Stimulated activated CD8-positive, alpha-beta memory T cell treated with anti-CD3 and anti-CD28 coated beads, Interleukin-2, amount 100 ng/mL, for 48 hours (primary cell): ENCODE data around the gene SCARB1.

Source experiments
- DNase-seq, 2 donors: peaks; one replicate each; pipeline ENCODE4 v3.0.0-alpha.2; 2020; ENCODE audit warnings: low read depth in 2 of 2

Gene SCARB1

DNA sequence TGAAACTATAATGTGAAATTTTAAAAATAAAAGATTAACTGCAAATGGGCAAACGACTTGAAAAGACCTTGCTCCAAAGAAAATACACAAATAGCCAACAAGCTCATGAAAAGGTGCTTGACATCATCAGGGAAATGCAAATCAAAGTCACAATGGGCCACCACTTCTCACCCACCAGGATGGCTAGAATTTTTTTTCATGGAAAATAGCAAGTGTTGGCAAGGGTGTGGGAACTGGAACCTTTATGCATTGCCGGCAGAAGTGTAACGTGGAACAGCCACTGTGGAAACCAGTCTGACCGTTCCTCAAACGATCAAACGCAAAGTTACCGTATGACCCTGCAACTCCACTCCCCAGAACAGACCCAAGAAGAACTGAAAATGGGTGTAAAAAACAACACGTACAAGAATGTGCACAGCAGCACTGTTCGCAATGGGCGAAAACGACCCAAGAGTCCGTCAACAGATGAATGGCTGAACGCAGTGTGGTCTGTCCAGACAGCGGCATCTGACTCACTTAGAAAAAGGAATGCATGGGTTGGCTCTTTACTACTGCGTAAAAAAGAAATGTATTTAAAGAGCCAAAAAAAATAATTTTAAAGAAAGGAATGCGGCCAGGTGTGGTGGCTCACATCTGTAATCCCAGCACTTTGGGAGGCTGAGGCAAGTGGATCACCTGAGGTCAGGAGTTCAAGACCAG is 40.2 kb downstream of the SCARB1 start:
- DNase-seq = no peak

DNA sequence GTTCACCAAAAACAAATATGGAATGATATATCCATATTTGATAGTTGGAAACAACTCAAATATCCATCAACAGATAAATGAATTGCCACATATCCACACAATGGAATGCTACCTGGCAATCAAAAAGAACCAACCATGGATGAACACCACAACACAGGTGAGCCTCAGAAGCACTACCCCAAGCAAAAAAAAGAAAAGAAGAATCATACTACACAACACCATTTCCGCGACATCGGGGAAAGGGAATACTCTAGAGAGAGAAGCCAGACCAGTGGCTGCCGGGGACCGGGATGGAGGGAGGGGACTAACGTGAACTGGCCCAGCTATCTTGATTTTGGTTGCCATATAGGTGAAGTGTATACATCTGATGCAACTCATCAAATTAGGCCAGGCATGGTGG is 41.4 kb downstream of the SCARB1 start:
- DNase-seq = no peak

DNA sequence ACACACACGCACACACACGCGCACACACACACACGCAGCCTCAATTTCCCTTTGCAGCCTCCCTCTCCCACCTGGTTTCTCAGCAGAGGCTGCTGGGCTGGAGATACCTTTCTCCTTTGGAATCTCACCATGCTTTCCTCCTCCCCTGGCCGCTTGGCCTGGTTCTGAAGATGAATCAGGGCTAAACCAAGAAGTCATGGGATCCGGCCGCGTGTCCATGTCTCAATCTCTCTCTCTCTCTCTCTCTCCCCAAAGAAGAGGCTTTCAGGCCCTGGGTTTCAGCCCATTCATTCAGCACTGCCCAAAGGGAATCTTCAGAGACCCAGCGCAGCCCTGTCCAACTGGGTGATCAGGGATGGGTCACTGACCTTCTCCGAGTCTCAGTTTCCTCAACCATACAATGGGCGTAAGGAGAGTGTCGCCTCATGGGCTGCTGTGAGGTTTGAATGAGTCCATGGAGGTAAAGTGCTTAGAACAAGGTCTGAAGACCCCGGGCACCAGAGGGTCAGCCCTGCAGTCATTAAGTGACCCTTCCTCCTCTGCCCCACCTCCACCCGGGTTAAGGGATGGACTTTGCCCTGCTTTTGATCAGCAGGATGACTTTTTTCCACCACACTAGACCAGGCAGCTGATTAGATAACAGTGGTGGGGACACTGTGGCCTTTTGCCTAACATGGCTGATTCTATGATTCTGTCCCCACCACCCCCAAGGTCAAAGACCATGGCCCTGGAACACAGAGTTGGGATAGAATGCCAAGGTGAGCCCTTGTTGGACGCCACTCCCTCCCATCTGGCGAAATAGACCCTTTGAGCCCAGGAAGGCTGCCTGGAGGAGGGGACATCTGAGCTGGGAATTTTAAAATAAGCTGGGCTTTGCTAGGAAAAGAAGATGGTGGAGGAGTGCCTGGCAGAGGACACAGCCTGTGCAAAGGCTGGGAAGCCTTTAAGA is 42.1 kb downstream of the SCARB1 start:
- DNase-seq = no peak

DNA sequence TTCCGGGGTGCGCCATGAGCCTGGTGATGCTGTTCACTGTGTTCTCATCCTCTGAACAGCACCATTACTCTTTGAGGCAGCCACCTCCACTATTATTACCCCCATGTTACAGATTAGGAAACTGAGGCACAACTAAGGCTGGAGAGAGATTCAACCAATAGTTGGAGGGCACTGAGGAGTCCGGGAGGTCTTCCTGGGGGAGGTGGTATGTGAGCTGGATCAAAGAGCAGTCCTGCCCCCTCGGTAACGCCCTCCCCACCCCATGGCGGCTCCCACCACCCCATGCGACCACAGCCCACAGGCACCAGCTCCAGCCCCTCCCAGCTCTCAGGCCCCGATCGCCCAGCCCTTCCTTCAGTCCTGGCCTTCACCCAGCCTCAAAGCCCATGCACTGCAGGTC is 43.5 kb downstream of the SCARB1 start:
- no peak for DNase-seq

- DNase-seq = no peak
Measured at GRCh38 chr12:124819525-124819924, 44.1 kb downstream of the SCARB1 start.

DNA sequence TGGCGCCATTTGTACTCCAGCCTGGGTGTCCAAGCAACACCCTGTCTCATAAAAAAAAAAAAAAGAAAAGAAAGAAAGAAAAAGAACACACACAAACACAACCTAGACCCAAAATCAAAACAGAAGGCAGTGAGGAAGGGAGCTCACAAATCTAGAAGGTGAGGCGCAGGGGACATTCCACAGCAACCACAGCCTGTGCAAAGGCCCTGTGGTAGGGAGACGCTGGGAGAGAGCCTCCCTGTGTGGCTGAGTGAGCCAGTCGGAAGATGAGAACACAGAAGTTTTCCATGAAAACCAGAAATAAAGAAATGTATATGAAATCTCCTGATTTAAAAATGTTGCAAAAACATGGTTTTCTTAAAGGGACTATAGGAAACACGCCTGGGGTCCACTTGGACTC is 44.6 kb downstream of the SCARB1 start:
- no peak for DNase-seq

DNA sequence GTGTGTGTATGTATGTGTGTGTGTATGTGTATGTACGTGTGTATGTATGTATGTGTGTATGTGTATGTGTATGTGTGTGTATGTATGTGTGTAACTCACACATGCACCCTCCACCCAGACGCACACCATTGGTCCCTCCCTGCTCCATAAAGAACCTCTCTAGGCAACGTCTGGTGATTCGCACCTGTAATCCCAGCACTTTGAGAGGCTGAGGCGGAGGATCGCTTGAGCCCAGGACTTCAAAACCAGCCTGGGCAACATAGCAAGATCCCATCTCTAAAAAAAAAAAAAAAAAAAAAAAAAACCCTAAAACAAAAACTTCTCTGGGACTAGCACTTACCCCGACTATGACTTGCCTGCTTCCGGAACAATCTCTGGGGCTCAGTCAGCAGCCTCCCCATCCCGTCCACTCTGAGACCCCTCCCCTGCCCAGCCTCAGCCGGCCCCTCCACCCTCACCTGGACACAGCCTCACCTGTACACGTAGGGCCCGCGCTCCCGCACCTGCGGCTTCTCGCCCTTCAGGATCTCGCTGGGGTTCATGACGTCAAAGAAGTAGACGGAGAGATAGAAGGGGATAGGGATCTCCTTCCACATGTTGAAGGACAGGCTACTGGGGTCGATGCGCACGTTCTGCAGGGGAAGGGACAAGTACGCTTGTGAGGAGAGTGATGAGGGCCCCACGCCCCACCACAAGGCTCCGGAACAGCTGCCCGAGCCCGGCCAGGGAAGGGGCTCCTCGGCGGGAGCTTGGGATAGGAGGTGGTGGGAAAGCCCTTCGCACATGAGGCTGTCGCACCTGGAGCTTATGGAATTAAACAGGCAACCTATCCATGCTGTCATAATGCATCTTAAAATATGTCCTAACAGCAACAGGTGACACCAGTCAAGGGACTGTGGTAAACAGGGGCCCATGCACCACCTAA is 46.3 kb downstream of the SCARB1 start:
- DNase-seq = no peak

DNA sequence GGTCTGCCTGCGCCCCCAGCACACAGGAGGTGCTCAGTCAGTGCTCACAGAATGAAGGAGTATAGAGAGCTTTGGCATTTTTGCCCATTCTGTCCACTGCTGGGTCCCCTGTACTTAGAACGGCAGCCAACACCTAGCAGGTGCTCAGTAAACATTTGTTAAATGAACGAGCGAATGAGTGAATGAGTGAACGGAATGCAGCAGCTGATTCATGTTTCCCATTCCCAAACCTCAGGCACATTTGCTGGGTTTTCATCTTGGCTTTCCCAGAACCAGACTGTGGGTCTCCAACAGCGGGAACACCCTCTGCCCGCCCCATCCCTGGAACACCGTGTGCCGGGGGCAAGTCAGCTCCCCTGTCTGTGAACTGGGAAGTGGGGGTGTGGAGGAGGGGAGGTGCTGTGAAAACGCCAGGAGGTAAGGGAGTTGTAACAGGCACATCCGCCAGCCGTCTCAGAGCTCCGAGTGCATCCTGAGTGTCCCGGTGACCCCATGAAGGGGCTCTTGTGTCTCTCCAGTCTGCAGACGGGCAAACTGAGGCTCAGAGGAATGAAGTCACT is 47.3 kb downstream of the SCARB1 start:
- no peak for DNase-seq

DNA sequence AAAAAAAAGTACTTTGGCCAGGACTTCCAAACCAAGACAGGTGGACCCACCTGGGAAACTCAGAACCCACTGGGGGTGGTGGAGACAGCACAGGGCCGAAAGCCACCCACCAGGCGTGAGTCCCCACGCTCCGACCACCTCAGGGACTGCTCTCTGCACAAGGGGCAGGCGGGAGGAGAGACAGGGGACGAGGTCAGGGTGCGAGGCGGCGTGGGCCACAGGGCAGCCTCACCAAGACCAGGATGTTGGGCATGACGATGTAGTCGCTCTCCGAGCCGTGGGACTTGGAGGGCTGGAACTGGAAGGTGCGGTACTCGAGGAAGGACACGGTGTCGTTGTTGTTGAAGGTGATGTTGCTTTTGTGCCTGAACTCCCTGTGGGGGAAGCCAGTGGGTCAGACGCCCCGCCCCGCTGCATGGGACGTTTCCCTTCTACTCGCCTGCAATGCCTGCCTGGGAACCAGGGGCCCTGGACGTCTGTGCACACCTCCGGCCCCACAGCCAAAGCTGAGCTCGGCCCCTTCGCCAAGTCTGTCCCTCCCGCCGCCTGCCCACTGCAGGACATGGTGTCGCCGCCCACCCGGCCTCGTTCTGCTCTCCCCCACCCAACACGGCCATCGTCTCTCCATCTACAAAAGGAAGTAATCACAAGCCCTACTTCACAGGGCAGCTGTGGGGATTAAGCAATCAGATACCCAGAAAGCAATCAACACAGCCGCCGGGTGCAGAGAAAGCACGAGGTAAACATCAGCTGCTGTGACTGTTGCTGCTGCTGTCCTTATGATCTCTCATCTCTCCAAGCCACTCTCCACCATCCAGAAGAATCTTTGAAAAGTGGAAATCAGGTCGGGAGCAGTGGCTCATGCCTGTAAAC is 48.7 kb downstream of the SCARB1 start:
- DNase-seq = no peak

GRCh38 chr12:124813782-124814181 is 49.9 kb downstream of the SCARB1 start:
- no peak for DNase-seq

DNA sequence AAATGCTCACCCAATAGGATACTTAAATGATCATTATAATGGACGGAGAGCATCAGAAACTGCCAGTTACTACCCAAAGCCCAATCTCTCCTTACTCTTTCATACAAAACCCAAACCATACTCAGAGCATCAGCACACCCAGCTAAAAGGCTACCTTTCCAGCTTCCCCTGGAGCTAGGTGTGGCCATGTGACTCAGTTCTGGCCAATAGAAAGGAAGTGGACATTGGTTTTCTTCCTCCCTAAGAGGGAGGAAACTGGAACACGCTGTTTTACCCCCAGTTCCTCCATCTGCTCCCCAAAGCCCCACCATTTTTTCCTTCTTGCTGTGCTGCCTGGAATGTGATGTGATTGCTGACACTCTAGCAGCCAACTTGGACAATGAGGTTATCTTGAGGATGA is 50.7 kb downstream of the SCARB1 start:
- no peak for DNase-seq

- no peak for DNase-seq
Measured at GRCh38 chr12:124812356-124812755, 51.3 kb downstream of the SCARB1 start.

DNA sequence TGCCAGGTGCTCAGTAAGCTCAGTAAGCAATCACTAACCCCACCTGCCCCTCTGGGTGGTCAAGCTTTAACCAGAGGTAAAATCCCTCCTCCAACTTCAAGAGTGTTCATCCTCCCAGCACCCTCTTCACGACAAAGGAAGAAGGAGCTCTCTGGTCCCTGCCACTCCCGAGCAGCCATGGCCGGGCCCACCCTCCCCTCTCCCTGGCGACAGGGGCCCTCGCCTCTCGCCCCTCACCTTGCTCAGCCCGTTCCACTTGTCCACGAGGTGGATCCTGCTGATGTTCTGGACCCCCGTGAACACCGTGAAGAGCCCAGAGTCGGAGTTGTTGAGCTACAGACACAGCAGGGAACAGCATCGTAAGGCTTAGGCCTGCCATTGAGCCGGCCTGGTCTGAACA is 52.0 kb downstream of the SCARB1 start:
- no peak for DNase-seq

- DNase-seq = no peak
Measured at GRCh38 chr12:124809878-124810277, 53.8 kb downstream of the SCARB1 start.

- DNase-seq = no peak
Measured at GRCh38 chr12:124809391-124809790, 54.3 kb downstream of the SCARB1 start.

DNA sequence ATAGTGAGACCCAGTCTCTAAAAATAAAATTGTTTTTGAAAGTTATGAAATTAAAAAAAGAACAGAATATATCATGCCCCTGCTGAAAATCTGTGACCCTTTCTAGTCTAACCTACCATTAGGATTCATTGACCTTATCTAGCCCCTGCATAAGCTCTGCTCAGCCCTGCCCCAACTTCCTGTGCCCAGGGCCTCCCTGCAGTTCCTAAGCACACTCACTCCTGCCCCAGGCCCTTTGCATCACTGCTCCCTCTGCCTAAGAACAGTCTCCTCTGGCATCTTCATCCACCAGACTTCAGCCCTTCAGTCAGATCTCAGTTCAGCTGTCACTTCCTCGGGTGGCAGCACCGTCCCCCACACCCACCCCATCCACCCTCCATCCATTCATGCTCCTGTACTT is 55.4 kb downstream of the SCARB1 start:
- no peak for DNase-seq

DNA sequence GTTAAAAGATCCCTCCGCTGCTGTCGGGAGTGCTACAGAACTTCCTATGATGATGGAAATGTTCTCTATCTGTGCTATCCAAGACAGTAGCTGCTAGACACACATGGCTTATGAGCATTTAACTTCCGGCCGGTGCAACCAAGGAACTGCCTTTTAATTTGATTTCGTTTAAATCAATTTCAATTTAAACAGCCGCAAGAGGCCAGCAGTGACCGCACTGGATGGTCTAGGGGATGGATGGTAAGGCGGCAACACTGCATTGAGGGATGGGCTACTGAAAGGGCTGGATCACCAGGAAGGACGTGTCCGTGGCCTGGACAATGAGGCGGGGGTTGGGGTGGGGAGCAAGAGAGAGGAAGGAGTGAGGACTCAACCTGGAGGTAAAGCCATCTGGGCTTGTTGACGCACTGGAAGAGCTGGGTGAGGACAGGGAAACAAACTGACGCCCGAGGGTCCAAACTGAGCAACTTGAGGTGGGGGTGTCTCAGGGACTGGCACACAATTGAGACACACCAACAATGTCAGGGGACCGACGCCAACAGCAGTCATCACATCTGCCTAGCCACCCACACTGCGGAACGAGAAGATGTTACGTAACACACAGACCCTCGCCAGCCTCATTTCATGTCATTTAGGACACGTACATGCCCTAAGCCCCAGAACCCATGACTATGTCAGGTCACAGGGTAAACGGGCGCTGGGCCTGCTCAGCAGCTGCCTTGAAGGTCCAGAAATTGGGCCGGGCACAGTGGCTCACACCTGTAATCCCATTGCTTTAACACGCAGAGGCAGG is 57.6 kb downstream of the SCARB1 start:
- no peak for DNase-seq

DNA sequence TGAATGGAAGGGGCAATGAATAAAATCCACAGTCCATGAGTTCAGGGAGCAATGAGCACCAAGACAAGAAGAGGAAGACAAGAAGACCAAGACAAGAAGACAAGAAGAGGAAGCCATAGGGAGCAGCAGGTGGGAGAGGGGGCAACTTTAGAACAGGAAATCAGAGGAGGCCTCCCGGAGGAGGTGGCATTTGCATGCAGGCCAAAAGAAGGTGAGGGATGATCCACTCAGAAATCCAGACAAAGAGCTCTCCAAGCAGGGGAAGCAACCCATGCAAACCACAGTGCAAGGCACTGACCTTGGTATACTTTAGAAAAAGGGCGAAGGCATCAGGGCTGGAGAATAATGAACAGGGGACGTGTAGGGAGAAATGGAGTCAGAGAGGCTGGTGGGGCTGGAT is 58.6 kb downstream of the SCARB1 start:
- DNase-seq = no peak

DNA sequence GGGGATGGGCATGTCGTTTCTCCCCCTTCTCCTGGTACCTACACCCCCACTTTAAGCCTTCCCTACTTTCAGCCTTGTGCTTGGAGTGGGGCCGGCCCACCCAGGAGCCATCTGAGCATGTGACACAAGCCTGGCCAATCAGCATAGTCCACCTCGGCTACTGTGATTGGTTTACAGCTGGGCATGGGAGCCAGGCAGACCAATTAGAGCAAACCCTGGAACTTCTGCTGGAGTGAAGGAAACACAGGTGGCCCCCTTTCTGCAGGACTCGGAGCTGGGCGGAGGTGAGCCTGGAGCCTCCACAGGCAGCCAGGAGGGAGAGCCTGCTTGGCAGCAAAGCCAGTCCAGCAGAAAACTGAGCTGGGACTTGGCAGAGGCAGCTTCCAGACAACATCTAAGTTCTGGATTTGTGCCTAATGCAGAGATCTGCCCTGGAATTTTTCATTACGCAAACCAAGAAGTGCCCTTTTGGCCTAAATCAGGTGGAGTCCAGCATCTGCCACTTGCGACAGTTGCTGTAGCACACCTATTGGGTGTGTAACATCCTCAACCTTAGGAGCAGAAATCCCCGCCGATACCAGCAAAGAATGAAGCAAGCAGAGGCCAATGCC is 59.5 kb downstream of the SCARB1 start:
- DNase-seq = no peak

DNA sequence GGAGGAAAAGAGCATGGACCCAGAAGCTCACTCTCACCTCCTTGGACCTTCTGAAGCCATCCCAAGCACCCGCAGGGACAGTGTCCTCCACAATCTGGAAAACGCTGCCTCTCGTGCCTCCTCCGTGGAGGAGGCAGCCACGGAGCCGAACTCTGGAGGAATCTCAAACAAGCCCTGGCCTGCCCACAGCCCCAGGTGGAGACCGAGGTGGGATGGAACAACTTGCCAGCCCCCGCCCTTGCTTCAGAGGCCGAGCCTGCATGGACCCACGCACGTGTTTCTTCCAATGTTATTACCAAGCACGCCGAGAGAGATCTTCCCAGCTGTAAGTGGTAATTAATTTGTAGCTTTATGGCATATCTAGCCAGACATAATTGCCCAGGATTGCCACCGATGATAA is 61.3 kb downstream of the SCARB1 start:
- no peak for DNase-seq
